Left cardiac atrium (tissue), 4 donors: ENCODE results near the gene DNAH5. TPM values are rescaled to one million over a fixed set of nuclear protein-coding genes. Genes with fewer than 3 reads are reported as not detected.

Experiments
- ATAC-seq, 2 donors: fragments of 200-7000 bp; cut with Tn5 transposase; one replicate each; pipeline ENCODE4 v1.9.1; 2020; ENCODE audit warnings: mild to moderate bottlenecking in 2 of 2, moderate library complexity in 2 of 2
- DNase-seq: peaks from one replicate; pipeline ENCODE4 v3.0.0-alpha.2; 2020
- intact Hi-C, 2 donors: fragments of 100-400 bp; cut with DNase I; formaldehyde crosslinking; loops; one replicate each; pipeline versions ENCODE4 v1.14.1 to v1.15.1; 2022 to 2023
- total RNA-seq, 2 donors: library from RNA; stranded (reverse); fragmentation: NEBNext Ultra II Directional; extraction: Animal tissue kit (Norgen Biotek cat#: 25700); gene quantifications; one replicate each; pipeline ENCODE4 v1.2.1, GENCODE V29; 2021
- donor health status: DM: no; HTN: yes; CAD: no.
- donor health status: DM: no; HTN: yes; CAD: no; lungs with severe emphysema.
- donor health status: DM: yes; HTN: yes; CAD: no.
- donor health status: Dilated cardiomyopathy.

DNAH5 gene
- total RNA-seq, 2 donors from 2014 or later = 0.24 to 0.34 TPM

- intact Hi-C loops = no loop called here
- DNase-seq (no peak), ATAC-seq (no peak)
These were observed 180.8 kb downstream of the DNAH5 start for GRCh38 chr5:13763719-13764118.

- ATAC-seq (no peak), DNase-seq (no peak)
- intact Hi-C loops = no loop called here
These were observed 194.7 kb downstream of the DNAH5 start for GRCh38 chr5:13749766-13750165.

DNA sequence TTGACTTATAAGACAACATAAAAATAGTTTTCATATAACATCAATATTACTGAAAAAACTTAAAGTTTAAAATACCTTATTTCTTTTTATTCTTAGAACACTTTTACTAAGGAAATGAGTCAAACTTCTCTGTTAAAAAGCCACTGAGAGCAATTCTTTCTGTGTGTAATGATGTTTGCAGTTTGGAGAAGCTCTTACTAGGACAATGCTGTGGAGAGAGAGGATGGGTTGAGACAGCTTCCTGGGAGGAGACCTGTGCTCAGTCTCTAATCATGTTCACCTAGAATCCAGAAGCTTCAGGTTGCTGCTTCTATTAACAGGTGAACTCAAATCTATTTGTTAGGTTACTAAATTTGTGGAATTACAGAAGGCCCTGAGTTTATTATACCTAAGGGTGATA is 198.5 kb downstream of the DNAH5 start:
- ATAC-seq = no peak
- intact Hi-C loops = no loop called here

GRCh38 chr5:13745508-13745907 is 199.0 kb downstream of the DNAH5 start:
- ATAC-seq (no peak), DNase-seq (no peak)
- intact Hi-C loops = no loop called here

More for the DNA sequence above, 198.5 kb downstream of the DNAH5 start:
- no peak for DNase-seq

GRCh38 chr5:13740471-13740870 is 204.0 kb downstream of the DNAH5 start:
- no peak for ATAC-seq
- intact Hi-C loops = no loop called here
- no peak for DNase-seq

DNA sequence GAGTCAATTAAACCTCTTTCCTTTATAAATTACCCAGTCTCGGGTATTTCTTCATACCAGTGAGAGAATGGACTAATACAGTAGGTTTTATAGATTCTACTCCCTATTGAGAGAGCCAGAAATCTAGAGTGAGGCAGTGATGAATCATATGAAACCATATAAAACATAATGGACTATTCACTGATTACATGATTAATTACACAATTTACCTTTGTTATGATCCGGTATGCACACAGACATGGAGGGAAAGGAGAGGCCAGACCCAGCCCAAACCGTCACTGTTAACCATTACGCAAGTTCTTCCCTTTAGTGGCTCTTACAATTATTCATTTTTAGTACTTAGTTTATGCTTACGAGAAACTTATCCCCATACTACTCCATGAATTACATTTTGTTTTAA is 205.0 kb downstream of the DNAH5 start:
- intact Hi-C loops = no loop called here
- ATAC-seq (no peak), DNase-seq (no peak)

GRCh38 chr5:13735691-13736090 is 208.8 kb downstream of the DNAH5 start:
- DNase-seq = no peak
- no peak for ATAC-seq
- intact Hi-C loops = no loop called here

DNA sequence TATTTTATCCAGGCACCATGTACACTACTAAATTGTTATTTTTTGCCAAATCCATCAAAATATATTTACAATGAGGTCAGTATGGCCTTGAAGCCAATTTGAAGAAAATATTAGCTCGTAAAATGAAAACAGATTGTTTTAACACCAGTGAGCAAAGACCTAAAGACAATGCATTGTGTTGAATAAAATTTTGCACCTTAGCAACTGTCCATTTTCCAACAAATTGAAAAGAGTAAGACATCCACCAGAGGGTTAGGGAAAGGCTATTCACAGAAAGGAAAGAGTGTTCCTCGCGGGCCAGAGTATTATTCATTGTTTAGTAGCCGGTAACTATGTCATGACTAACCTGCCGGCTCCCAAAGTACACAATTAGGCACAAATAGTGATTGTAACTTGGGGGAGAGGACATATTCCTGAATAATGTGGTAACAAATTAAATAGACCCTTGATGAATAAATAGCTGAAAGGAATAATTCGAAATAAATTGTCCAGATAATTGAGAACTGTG is 213.3 kb downstream of the DNAH5 start:
- ATAC-seq (no peak), DNase-seq (no peak)
- intact Hi-C loops = no loop called here

DNA sequence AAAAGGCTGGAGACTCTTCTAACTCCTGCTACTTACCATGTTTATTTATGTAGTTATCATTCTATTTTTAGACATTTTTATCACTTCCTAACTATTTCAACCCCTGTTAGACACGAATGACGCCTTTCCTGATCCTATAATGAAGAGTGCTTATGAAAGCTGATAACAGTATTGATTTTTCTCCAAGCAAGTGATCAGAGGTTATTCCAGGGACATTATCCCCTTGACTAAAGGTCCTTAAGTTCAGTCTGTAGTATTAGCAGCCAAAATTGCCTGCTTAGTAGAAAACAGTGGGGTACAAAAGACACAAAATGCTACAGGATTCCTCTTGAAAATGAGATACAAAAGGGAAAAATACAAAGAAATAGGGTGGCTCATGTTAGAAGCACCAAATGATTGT is 235.6 kb downstream of the DNAH5 start:
- DNase-seq (no peak), ATAC-seq (no peak)
- intact Hi-C loops = no loop called here

DNA sequence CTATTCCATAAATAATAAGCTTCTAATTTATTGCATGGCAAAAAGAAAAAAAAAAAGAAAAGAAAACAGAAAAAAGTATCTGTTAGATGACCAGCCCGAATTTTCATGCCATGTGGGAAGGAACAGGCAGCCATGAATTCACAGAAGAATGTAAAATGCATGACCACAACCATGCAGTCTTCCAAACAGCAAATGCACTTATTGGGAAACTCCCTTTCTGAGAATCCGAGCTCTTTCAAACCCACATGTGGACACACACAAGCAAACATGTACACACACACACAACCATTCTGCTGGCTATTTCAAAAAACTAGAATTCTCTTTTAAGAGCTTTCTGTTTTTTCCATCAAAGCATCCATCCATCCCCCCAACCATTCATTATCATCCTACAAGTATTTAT is 236.1 kb downstream of the DNAH5 start:
- DNase-seq (no peak), ATAC-seq (no peak)
- intact Hi-C loops = no loop called here

- ATAC-seq (no peak), DNase-seq (no peak)
- intact Hi-C loops = no loop called here
These were observed 240.1 kb downstream of the DNAH5 start for GRCh38 chr5:13704396-13704795.

DNA sequence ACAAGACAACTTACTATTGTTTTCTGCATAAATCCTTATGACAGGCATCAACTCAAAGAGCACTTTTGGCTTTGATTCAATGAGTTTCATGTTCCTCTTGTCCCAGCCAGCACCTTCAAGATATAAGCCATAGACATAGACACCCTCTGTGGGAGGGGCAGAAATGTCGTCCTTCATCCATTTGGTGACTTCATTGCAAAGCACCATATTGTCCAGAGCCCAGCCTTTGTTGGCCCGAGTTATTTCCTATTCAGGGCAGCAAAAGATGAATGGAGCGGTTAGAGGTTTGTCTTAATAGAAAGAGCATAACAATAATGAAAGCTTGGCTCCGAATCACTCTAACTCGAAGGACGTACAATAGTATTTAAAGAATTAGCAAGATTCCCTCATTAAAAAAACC is 243.9 kb downstream of the DNAH5 start:
- no peak for DNase-seq
- no peak for ATAC-seq
- intact Hi-C loops = no loop called here

GRCh38 chr5:13698885-13699284 is 245.6 kb downstream of the DNAH5 start:
- DNase-seq = no peak
- intact Hi-C loops = no loop called here
- no peak for ATAC-seq

DNA sequence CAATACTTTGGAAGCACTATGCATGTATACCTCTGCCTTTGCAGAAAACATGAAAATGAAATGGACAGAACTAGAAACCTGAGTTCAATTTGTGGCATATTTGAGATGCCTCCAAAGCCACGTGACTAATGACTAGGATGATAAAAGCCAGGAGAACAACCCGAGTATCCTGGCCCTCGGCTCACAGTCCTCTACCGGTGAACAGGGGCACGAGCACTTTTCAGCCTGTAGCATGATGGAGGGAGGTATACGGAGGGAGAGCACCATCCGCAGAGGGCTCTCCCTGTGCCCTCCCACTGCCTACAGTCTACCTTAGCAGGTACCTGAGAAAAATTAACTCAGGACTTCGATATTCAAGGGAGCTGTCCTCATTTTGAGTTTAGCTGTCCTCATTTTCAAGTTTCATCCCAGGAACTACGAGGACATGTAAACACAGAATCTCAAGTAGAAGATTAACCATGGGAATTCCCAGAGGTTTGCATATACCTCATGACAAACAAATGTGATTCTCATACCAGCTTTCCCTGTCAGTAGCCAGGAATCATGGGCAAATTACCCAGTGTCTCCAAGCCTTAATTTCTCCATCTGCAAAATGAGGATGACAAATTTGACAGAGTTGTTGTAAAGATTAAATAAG is 249.3 kb downstream of the DNAH5 start:
- no peak for ATAC-seq

GRCh38 chr5:13692172-13692571 is 252.3 kb downstream of the DNAH5 start:
- intact Hi-C loops = no loop called here
- no peak for ATAC-seq
- DNase-seq = no peak

More for the DNA sequence above, 249.3 kb downstream of the DNAH5 start:
- no peak for DNase-seq
- intact Hi-C loops = no loop called here

GRCh38 chr5:13676531-13676930 is 268.0 kb downstream of the DNAH5 start:
- DNase-seq (no peak), ATAC-seq (no peak)
- intact Hi-C loops = no loop called here

- no peak for DNase-seq
- intact Hi-C loops = no loop called here
- ATAC-seq = no peak
These were observed 270.1 kb downstream of the DNAH5 start for GRCh38 chr5:13674391-13674790.

DNA sequence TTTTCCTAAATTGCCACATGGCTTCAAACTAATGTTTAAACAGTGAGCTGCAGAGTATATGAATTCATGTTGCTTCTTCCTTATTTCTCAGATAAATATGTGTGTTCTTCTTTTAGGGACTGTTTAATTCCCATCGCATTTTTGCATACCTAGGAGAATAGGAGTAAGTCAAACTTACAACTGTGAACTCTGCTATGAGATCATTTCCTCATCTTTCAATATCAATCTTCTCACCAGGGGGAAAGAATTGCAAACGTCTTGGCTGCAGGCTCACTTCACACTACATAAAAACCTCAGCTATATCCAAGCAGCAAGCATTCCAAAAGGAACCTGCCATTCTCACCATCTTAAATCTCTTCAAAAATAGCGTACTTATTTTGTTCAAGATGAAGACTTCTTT is 271.0 kb downstream of the DNAH5 start:
- DNase-seq = no peak
- intact Hi-C loops = no loop called here
- ATAC-seq = no peak

DNA sequence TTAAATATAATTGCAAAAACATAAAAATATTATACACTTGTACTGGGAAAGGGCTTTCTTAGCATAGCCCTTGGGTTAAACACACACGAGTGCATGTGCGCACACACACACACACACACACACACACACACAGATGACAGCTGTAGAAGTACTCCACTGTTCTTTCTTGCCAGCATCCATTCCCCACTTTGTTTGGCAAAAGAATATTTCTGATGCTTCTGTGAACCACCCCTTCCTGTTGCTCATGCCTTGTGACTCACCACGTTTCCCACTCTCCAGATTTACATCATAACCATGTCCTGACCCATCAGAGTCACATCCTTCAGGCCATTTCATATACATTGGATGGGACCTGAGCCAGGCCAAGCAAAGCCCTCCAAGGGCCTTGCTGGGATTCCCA is 280.1 kb downstream of the DNAH5 start:
- intact Hi-C loops = no loop called here
- no peak for DNase-seq

DNA sequence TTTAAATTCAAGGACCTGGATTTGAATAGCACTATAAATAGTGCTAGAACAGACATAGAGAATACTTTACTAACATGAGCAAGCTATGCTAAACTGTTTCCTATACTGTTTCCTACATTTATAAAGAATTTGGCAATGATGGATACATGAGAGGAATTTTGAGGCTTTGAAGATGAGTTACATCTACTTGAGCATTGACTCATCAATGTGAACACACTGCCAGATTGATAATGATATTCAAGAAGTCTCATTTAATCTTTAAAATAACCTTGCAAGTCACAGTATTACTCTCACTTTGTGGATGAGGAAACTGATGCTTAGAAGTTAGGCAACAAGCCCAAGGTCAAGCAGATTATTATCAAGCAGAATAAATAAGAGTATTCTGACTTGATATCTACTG is 281.9 kb downstream of the DNAH5 start:
- intact Hi-C loops = no loop called here
- no peak for DNase-seq
- ATAC-seq = no peak

More for the DNA sequence above, 280.1 kb downstream of the DNAH5 start:
- ATAC-seq = no peak

- no peak for DNase-seq
- intact Hi-C loops = no loop called here
- no peak for ATAC-seq
These were observed 283.2 kb downstream of the DNAH5 start for GRCh38 chr5:13661272-13661671.

GRCh38 chr5:13660072-13660471 is 284.4 kb downstream of the DNAH5 start:
- intact Hi-C loops = no loop called here
- DNase-seq (no peak), ATAC-seq (no peak)
